ENCODE measurements around the gene INTS1.

Gene INTS1

DNA sequence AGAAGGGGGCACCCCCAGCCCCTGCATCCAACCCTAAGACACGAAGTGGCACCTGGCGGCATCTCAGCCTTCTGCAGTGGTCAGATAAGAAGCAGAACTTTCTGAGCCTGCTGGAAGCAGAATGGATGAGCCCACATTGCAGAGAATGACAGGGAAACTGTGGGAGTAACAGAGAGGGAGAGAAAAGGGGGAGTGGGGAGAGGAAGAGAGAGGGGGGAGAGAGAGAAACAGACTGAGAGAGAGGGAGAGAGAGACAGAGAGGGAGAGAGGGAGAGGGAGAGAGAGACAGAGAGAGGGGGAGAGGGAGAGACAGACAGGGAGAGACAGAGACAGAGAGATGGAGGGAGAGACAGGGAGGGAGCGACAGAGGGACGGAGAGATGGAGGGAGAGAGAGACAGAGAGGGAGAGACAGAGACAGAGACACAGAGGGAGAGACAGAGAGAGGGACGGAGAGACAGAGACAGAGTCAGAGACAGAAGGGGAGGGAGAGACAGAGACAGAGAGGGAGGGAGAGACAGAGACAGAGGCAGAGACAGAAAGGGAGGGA lies 80.9 kb downstream of the INTS1 start:
- H3K27me3 ChIP-seq (ENCODE audit: insufficient read depth, low read depth), result peaks cover 92% of the 10 kb centered on the region

DNA sequence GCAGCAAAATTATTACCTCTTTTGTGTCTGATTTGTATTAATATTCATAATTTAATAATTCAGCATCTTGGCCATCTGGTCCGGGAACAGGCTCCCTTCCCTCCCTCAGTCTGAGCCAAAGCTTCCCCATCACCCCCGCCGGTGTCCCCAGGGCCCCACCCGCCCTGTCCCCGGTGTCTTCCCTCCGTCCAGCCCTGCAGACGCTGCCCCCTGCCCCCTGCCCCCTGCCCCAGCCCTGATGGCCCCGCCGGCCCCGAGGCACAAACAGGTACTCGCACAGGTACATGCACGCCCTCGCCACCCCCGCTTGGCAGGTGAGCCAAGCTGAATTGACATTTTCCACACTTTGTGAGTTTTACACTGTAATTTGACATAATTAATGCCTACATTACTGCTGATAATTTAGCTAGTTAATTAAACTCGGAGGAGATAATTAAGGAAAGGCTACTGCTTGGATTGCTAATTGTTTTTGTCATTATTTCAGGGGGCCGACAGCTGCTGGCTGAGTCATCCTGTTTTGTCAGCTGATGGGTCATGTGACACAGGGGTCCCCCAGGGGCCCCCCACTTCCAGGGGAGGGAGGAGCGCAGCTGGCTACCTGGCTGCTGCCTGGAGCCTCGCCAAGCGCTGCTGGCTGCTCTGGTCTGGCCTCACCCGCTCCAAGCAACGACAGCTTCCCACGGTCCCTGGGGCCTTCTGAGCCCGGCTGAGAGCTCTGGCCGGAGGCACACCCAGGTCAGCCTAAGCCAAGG lies 81.5 kb downstream of the INTS1 start:
- TF ChIP-seq, protein P1, sequence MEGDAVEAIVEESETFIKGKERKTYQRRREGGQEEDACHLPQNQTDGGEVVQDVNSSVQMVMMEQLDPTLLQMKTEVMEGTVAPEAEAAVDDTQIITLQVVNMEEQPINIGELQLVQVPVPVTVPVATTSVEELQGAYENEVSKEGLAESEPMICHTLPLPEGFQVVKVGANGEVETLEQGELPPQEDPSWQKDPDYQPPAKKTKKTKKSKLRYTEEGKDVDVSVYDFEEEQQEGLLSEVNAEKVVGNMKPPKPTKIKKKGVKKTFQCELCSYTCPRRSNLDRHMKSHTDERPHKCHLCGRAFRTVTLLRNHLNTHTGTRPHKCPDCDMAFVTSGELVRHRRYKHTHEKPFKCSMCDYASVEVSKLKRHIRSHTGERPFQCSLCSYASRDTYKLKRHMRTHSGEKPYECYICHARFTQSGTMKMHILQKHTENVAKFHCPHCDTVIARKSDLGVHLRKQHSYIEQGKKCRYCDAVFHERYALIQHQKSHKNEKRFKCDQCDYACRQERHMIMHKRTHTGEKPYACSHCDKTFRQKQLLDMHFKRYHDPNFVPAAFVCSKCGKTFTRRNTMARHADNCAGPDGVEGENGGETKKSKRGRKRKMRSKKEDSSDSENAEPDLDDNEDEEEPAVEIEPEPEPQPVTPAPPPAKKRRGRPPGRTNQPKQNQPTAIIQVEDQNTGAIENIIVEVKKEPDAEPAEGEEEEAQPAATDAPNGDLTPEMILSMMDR (conservative IDR thresholded peaks at IDR 0.05; ENCODE audit: low read depth, low read length), result no peak
- no peak overlapping the region for H2AFZ ChIP-seq (ENCODE audit: low read depth)
- no peak overlapping the region for H3K4me2 ChIP-seq
- no peak overlapping the region for H3K9ac ChIP-seq
- no peaks in the 10 kb centered on the region for H3K36me3 ChIP-seq (ENCODE audit: insufficient read depth)
- H3K27me3 ChIP-seq (ENCODE audit: insufficient read depth, low read depth), result peaks cover 92% of the 10 kb centered on the region
- no peaks in the 10 kb centered on the region for H3K79me2 ChIP-seq (ENCODE audit: insufficient read depth, low read depth)
- H3K27ac ChIP-seq, result no peak overlapping the region
- no peaks in the 10 kb centered on the region for H4K20me1 ChIP-seq (ENCODE audit: insufficient read depth)
- H3K4me1 ChIP-seq (ENCODE audit: low read depth, poor library complexity, severe bottlenecking), result peaks cover 3% of the 10 kb centered on the region
- no peak overlapping the region for H3K4me3 ChIP-seq (IDR thresholded peaks at IDR 0.05; ENCODE audit: insufficient read depth, low read depth, low read length)

More for the DNA sequence above, 80.9 kb downstream of the INTS1 start:
- Histone ChIP-seq H3K4me2 (no peak overlapping the region), H2AFZ (ENCODE audit: low read depth) (no peak overlapping the region), H3K36me3 (ENCODE audit: insufficient read depth) (no peaks in the 10 kb centered on the region), H3K4me1 (ENCODE audit: low read depth, poor library complexity, severe bottlenecking) (no peaks in the 10 kb centered on the region), H3K9ac (no peak overlapping the region), H3K4me3 (IDR thresholded peaks at IDR 0.05; ENCODE audit: insufficient read depth, low read depth, low read length) (no peak overlapping the region), H3K27ac (no peak overlapping the region), H3K79me2 (ENCODE audit: insufficient read depth, low read depth) (no peaks in the 10 kb centered on the region), H4K20me1 (ENCODE audit: insufficient read depth) (no peaks in the 10 kb centered on the region)
- TF ChIP-seq, protein P1 (conservative IDR thresholded peaks at IDR 0.05; ENCODE audit: low read depth, low read length), result no peak

DNA sequence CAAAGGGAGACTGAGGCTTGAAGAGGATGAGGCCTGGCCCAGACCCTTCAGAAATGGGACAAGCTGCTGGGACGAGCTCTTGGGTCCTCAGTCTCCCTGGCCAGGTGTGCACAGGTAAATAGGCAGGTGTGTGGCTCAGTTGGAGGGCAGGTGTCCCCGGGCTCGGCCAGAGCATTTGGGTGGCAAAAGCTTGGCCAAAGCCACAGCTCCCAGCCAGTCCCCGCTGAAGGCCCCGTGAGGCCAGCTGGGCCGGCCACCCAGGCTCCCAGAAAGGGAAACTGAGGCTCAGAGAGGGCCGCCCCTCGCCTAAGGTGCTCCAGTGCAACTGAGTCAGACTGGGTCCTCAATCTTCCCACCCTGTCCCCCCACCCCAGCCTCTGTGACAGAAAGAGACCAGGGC lies 82.2 kb downstream of the INTS1 start:
- H3K27ac ChIP-seq, result no peak overlapping the region
- H3K4me1 ChIP-seq (ENCODE audit: low read depth, poor library complexity, severe bottlenecking), result peaks cover 7% of the 10 kb centered on the region
- H3K9ac ChIP-seq, result no peak overlapping the region
- TF ChIP-seq, protein P1 (conservative IDR thresholded peaks at IDR 0.05; ENCODE audit: low read depth, low read length), result no peak
- no peak overlapping the region for H3K4me3 ChIP-seq (IDR thresholded peaks at IDR 0.05; ENCODE audit: insufficient read depth, low read depth, low read length)
- H3K79me2 ChIP-seq (ENCODE audit: insufficient read depth, low read depth), result no peaks in the 10 kb centered on the region
- H3K27me3 ChIP-seq (ENCODE audit: insufficient read depth, low read depth), result peaks cover 91% of the 10 kb centered on the region
- H3K4me2 ChIP-seq, result no peak overlapping the region
- no peak overlapping the region for H2AFZ ChIP-seq (ENCODE audit: low read depth)
- H4K20me1 ChIP-seq (ENCODE audit: insufficient read depth), result no peaks in the 10 kb centered on the region
- H3K36me3 ChIP-seq (ENCODE audit: insufficient read depth), result no peaks in the 10 kb centered on the region

DNA sequence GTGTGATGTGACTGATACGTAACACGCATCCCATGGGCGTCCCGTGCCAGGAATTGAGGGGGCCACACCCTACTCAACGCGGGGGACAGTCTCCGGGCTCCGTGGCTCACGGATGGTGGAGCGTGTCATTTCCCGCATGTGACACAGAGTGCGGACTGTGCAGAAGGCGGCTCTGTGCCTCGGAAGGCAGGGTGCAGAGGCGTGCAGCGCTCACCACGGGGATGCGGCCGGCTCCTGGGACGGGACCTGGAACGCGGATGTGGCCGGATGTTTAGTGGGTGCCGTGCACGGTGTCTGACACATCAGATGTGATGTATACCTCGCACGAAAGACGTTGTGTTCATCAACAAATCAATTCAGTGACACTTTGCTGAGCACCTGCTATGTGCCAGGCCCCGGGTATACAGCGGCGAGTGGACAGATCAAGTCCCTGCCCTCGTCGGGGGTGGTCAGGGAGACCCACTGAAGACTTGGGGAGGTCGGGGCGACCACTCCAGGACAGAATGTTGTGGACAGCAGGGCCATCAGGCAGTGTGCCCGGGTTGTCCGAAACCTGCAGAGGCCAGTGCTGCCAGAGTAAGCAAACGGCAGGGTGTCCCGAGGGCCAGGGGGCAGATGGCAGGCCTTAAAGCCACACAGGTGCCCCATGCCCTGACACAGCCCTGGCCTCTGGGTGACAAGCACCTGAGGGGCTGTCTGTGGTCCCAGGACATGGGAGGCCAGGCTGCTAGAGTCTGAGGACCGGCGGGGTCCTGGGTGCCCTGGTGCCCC lies 83.0 kb downstream of the INTS1 start:
- no peaks in the 10 kb centered on the region for H3K79me2 ChIP-seq (ENCODE audit: insufficient read depth, low read depth)
- no peak overlapping the region for H3K9ac ChIP-seq
- no peaks in the 10 kb centered on the region for H3K36me3 ChIP-seq (ENCODE audit: insufficient read depth)
- no peaks in the 10 kb centered on the region for H4K20me1 ChIP-seq (ENCODE audit: insufficient read depth)
- peaks cover 7% of the 10 kb centered on the region for H3K4me1 ChIP-seq (ENCODE audit: low read depth, poor library complexity, severe bottlenecking)
- no peak overlapping the region for H3K4me2 ChIP-seq
- TF ChIP-seq, protein P1 (conservative IDR thresholded peaks at IDR 0.05; ENCODE audit: low read depth, low read length), result no peak
- no peak overlapping the region for H3K27ac ChIP-seq
- no peak overlapping the region for H2AFZ ChIP-seq (ENCODE audit: low read depth)
- H3K4me3 ChIP-seq (IDR thresholded peaks at IDR 0.05; ENCODE audit: insufficient read depth, low read depth, low read length), result no peak overlapping the region
- H3K27me3 ChIP-seq (ENCODE audit: insufficient read depth, low read depth), result peaks cover 89% of the 10 kb centered on the region
